GM18520 (cell line): ENCODE measurements around the gene ZCCHC14.
"Not testable (repeated sequence)": the region's sequence is repeated elsewhere in the genome, so short reads cannot be mapped to it uniquely, and the experiment has no call there.

ENCODE experiments used
- ATAC-seq: cut with Tn5 transposase; IDR thresholded peaks from one replicate; pipeline ENCODE4 v1.9.1; 2021; ENCODE audit not compliant: unreplicated experiment

Gene ZCCHC14

DNA sequence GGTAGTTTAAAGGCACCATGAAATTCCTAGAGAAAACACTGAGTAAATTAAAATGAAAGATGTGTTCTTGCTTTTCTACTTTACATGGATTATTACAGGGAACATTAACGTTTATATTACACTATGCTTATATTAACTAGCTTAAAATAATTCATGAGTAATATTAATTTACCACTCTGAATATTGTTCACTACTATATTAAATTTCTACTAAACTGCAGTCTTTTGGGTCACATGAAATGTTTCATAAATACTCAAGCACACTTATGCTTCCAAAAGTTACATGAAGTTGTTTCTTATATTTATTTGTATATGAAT is 104.0 kb downstream of the ZCCHC14 start:
- no peak for ATAC-seq

DNA sequence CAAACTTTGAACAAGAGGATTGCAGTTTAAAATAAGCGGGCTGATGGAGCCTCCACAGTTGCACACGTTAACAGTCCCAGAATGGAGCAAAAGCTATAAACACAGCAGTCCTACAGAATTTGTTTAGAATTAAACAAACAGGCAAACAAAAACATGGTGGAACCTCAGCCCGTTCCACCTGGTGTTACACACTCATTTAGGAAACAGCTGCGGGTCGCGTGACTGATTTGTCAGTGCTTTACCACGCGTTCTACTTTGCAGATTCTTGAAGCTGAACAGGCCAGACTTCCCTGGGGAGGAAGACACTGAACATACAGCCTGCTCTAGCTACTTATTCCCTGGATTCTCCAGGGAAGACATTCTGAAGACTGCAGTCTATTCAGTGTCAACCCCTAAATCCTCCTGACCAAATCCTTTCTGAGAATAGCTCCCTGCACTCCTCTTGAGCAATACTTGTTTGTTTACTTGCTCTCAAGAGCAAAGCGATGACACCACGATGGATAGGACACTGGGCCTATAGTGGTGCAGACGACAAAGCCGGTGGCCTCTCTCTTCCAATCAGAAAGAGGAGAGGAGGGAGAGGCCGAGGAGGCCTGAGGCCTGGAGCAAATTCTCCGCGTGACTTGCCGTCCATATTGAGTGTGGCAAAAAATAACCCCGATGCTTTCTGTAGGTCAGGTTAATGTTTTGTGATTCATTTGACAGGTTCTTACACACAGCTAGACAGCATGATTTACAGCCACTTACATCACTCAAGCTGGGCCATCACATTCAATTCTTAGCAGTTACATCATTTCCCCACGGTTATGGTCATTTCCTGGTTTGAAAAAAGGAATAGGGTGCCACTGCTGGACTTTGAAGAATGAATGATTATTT is 104.6 kb downstream of the ZCCHC14 start:
- ATAC-seq = peak; percentile 48

- ATAC-seq = not testable (repeated sequence)
Observed at GRCh38 chr16:87384875-87385167, 108.0 kb downstream of the ZCCHC14 start.

- ATAC-seq = no peak
Observed at GRCh38 chr16:87384162-87384874, 108.5 kb downstream of the ZCCHC14 start.

DNA sequence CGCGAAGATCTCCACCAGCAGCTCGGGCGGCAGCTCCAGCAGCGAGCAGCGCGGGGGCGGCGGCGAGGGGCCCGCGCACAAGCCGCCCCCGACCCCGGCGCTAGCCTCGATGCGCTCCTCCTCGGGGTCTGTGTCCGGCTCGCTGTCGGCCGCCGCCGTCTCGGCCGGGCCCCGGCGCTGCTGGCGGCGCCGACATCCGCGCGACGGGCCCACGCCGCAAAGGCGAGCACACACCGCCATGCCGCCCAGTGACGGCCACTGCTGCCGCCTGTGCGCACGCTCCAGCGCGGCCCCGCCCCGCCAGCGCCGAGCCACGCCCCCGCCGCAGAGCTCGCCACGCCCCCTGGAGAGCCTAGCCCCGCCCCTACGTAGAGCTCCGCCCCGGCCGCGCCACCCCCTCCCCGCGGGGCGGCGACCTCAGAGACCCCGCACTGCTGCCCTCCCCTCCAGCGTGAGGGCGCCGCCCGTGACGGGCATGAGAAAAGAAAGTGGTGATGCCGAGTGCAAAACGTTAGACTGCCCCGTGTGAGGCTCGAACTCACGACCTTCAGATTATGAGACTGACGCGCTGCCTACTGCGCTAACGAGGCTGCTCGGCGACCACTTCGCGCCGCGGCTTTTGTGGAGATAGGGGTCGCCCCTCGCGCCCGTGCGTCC is 109.2 kb downstream of the ZCCHC14 start, which contains the start of gene FBXO31:
FBXO31 (minus strand) TSS at position 272 of the 657 bp plus-strand sequence; CDS start at position 240, 32 bp downstream.
- peak; percentile 29 for ATAC-seq

GRCh38 chr16:87382023-87382785 is 110.6 kb downstream of the ZCCHC14 start:
- ATAC-seq = no peak

GRCh38 chr16:87380881-87381280 is 111.9 kb downstream of the ZCCHC14 start:
- no peak for ATAC-seq

- ATAC-seq = no peak
Observed at GRCh38 chr16:87380403-87380802, 112.4 kb downstream of the ZCCHC14 start.

GRCh38 chr16:87379312-87379752 is 113.5 kb downstream of the ZCCHC14 start:
- not testable (repeated sequence) for ATAC-seq

DNA sequence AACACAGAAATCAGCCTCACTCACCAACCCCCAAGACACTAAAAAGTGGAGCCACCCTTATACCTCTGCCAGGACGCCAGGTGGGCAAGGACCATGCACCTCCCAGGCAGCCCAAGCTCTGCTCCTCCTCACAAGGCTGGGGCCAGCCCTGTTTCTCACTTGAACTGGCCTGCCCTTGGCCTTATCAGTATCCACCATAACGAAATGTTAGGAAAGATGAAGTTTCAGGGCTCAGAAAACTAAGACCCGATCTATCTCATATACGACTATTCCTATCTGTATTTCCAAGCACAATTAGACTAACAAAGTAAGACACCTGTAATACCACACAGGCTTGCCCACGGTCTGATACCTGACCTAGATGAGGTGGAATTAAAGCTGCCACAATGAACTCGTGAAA is 116.2 kb downstream of the ZCCHC14 start:
- ATAC-seq = no peak

DNA sequence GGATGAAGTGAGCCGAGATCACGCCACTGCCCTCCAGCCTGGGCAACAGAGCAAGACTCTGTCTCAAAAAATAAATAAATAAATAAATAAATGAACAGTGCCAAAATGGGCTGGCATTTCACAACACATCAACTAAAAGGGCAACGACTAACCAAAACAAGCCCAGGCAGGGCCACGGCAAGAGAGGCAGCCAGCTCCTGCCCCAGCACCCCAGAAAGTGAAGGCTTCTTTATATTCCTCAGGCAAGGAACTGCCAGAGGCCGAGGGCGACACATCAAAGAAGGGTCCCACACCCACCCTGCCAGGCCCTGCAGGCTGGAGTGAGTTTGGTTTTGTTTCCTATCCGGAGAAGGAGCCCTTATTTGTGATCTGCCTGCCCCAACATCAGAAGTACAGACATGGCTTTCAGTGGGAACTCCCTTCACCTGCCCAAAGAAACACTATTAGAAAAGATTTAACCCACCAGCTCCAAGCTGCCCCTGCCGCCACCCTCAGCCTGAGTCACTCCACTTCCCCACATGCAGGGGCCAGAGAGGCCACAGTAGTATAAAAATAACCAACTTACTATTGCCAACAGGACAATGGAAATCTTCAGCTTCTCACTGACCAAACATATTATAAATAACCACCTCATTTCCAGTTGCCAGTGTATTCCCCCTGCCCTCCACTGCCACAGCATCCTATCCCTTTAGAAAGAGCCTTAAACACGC is 117.2 kb downstream of the ZCCHC14 start:
- ATAC-seq = no peak

GRCh38 chr16:87374313-87374712 is 118.5 kb downstream of the ZCCHC14 start:
- ATAC-seq = no peak

DNA sequence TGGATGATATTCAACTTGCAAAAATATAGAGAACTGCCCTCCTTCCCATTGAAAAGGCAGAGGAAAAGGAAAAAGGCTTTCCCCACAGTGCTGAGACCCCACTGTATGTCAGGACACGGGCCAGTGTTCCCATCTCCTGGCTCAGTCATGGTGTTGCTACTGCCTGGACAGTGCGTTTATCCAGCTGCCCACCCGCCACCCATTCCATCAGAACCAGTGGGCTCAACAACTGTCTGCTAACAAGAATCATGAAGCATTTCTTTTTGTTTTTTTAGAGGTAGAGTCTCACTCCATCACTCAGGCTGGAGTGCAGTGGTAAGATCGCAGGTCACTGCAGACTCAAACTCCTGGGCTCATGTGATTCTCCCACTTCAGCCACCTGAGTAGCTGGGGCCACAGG is 120.5 kb downstream of the ZCCHC14 start:
- no peak for ATAC-seq

- ATAC-seq = no peak
Observed at GRCh38 chr16:87371261-87371866, 121.5 kb downstream of the ZCCHC14 start.

GRCh38 chr16:87369796-87370719 is 122.8 kb downstream of the ZCCHC14 start:
- ATAC-seq = no peak

GRCh38 chr16:87369117-87369765 is 123.6 kb downstream of the ZCCHC14 start:
- ATAC-seq = no peak

- ATAC-seq = no peak
Observed at GRCh38 chr16:87368029-87368770, 124.6 kb downstream of the ZCCHC14 start.

DNA sequence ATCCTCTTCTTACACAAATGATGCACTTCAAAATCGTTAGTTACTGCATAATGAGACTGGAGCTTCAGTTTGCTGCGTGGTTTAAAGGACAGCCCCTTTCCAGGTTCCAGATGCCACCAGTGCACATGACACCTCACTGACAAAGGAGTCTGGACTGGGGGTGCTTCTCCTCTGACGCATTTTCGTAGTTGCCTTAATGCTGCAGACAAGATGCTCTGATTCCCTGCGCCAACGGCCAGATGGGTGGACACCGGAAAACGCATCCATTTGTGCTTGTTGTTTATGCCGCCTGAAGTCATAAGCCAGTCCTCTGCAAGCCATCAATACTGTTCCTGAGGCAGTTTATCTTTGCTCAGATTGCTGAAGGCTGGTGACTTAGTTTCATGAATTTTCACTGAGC is 125.3 kb downstream of the ZCCHC14 start:
- no peak for ATAC-seq
